Stimulated activated CD4-positive, alpha-beta T cell treated with anti-CD3 and anti-CD28 coated beads, Interleukin-1b, Interleukin-23, amount 100 ng/mL, for 4 hours (primary cell): ENCODE results near the gene FYB2.

ENCODE experiments used
- DNase-seq, 2 donors: peaks; one replicate each; pipeline ENCODE4 v3.0.0-alpha.2; 2020; ENCODE audit warnings: low read depth in 2 of 2

The FYB2 gene

GRCh38 chr1:56833088-56833487 lies 13.9 kb upstream of the FYB2 start:
- no peak for DNase-seq

- peak; percentile 46 to 59 for DNase-seq
Observed at GRCh38 chr1:56831871-56832693, 12.9 kb upstream of the FYB2 start.

GRCh38 chr1:56830052-56830451 lies 10.8 kb upstream of the FYB2 start:
- DNase-seq = no peak

- DNase-seq = no peak
Observed at GRCh38 chr1:56827711-56828110, 8.5 kb upstream of the FYB2 start.

GRCh38 chr1:56825436-56825835 lies 6.2 kb upstream of the FYB2 start:
- DNase-seq = no peak

- no peak for DNase-seq
Observed at GRCh38 chr1:56824938-56825337, 5.7 kb upstream of the FYB2 start.

- no peak for DNase-seq
Observed at GRCh38 chr1:56824271-56824670, 5.1 kb upstream of the FYB2 start.

- no peak for DNase-seq
Observed at GRCh38 chr1:56821462-56821797, 2.2 kb upstream of the FYB2 start.

- DNase-seq = peak; percentile 36 to 61
Observed at GRCh38 chr1:56820755-56821461, 1.7 kb upstream of the FYB2 start.

- no peak for DNase-seq
Observed at GRCh38 chr1:56817716-56818463, 1.3 kb downstream of the FYB2 start.

- DNase-seq = no peak
Observed at GRCh38 chr1:56816909-56817308, 2.3 kb downstream of the FYB2 start.

GRCh38 chr1:56816264-56816663 lies 2.9 kb downstream of the FYB2 start:
- DNase-seq = no peak

- DNase-seq = no peak
Observed at GRCh38 chr1:56814205-56814604, 5.0 kb downstream of the FYB2 start.

GRCh38 chr1:56811331-56811730 lies 7.9 kb downstream of the FYB2 start:
- DNase-seq = no peak

GRCh38 chr1:56808410-56808809 lies 10.8 kb downstream of the FYB2 start:
- no peak for DNase-seq

GRCh38 chr1:56806804-56807203 lies 12.4 kb downstream of the FYB2 start:
- no peak for DNase-seq

GRCh38 chr1:56803561-56804156 lies 15.5 kb downstream of the FYB2 start:
- DNase-seq = no peak

- DNase-seq = no peak
Observed at GRCh38 chr1:56799605-56800400, 19.4 kb downstream of the FYB2 start.

- no peak for DNase-seq
Observed at GRCh38 chr1:56798053-56798471, 21.1 kb downstream of the FYB2 start.

- DNase-seq = no peak
Observed at GRCh38 chr1:56797065-56797685, 22.0 kb downstream of the FYB2 start.

- no peak for DNase-seq
Observed at GRCh38 chr1:56795870-56796269, 23.3 kb downstream of the FYB2 start.
